Dedifferentiated amniotic fluid mesenchymal stem cell (primary cell): ENCODE measurements around the gene MAP7D1.
"Not testable (repeated sequence)": the region's sequence is repeated elsewhere in the genome, so short reads cannot be mapped to it uniquely, and the experiment has no call there.

Experiments used
- DNase-seq: peaks from one replicate; pipeline ENCODE4 v3.0.0-alpha.2; 2016; ENCODE audit errors: extremely low spot score

Gene MAP7D1

GRCh38 chr1:36203554-36204346, 47.8 kb downstream of the MAP7D1 start:
- peak; percentile 28 for DNase-seq

GRCh38 chr1:36204347-36204909, 48.5 kb downstream of the MAP7D1 start:
- DNase-seq = no peak

- DNase-seq = no peak
Observed at GRCh38 chr1:36206323-36206858, 50.4 kb downstream of the MAP7D1 start.

GRCh38 chr1:36207339-36207738, 51.4 kb downstream of the MAP7D1 start:
- DNase-seq = no peak

GRCh38 chr1:36208978-36209703, 53.2 kb downstream of the MAP7D1 start:
- DNase-seq = no peak

- no peak for DNase-seq
Observed at GRCh38 chr1:36211307-36211706, 55.3 kb downstream of the MAP7D1 start.

- no peak for DNase-seq
Observed at GRCh38 chr1:36211841-36212240, 55.9 kb downstream of the MAP7D1 start.

GRCh38 chr1:36212782-36213181, 56.8 kb downstream of the MAP7D1 start:
- no peak for DNase-seq

- no peak for DNase-seq
Observed at GRCh38 chr1:36217670-36218069, 61.7 kb downstream of the MAP7D1 start.

- not testable (repeated sequence) for DNase-seq
Observed at GRCh38 chr1:36221901-36222300, 65.9 kb downstream of the MAP7D1 start.

- DNase-seq = no peak
Observed at GRCh38 chr1:36222481-36223380, 66.8 kb downstream of the MAP7D1 start.

- DNase-seq = peak; percentile 20
Observed at GRCh38 chr1:36223381-36223995, 67.5 kb downstream of the MAP7D1 start.

GRCh38 chr1:36223996-36224536, 68.1 kb downstream of the MAP7D1 start, which contains the start of gene THRAP3:
Gene THRAP3 (plus strand): TSS chr1:36224443. CDS start chr1:36282564, 58,121 bp downstream.
- peak; percentile 99 for DNase-seq

- DNase-seq = peak; percentile 85
Observed at GRCh38 chr1:36224537-36225282, 68.8 kb downstream of the MAP7D1 start.

- DNase-seq = no peak
Observed at GRCh38 chr1:36225283-36225899, 69.4 kb downstream of the MAP7D1 start.

GRCh38 chr1:36230279-36230678, 74.3 kb downstream of the MAP7D1 start:
- DNase-seq = not testable (repeated sequence)
